Tibial nerve (tissue), 4 donors: ENCODE results near the gene SLC35E1.

Source experiments
- EP300 ChIP-seq, 2 donors: sonication (generic); formaldehyde crosslinking; IDR thresholded peaks; one replicate each; pipeline ENCODE4 v1.6.1; 2017; ENCODE audit warnings: antibody characterized with exemption in 2 of 2, mild to moderate bottlenecking in 1 of 2
- POLR2A ChIP-seq, 2 donors: fragments of 450-650 bp; IDR thresholded peaks; one replicate each; pipeline ENCODE4 v1.6.1; 2017; ENCODE audit warnings: antibody characterized with exemption in 2 of 2, mild to moderate bottlenecking in 2 of 2, moderate library complexity in 2 of 2
- TF ChIP-seq, protein P1 (sequence below), 5 experiments: fragments of 200-600 bp in 3 of 5; fragments of 450-650 bp in 2 of 5; sonication (generic) in 3 of 5; IDR thresholded peaks; one replicate each; pipeline ENCODE4 v1.5.1; 2016 to 2019; ENCODE audit warnings: antibody characterized with exemption in 5 of 5, mild to moderate bottlenecking in 3 of 5, moderate library complexity in 2 of 5

DNA sequence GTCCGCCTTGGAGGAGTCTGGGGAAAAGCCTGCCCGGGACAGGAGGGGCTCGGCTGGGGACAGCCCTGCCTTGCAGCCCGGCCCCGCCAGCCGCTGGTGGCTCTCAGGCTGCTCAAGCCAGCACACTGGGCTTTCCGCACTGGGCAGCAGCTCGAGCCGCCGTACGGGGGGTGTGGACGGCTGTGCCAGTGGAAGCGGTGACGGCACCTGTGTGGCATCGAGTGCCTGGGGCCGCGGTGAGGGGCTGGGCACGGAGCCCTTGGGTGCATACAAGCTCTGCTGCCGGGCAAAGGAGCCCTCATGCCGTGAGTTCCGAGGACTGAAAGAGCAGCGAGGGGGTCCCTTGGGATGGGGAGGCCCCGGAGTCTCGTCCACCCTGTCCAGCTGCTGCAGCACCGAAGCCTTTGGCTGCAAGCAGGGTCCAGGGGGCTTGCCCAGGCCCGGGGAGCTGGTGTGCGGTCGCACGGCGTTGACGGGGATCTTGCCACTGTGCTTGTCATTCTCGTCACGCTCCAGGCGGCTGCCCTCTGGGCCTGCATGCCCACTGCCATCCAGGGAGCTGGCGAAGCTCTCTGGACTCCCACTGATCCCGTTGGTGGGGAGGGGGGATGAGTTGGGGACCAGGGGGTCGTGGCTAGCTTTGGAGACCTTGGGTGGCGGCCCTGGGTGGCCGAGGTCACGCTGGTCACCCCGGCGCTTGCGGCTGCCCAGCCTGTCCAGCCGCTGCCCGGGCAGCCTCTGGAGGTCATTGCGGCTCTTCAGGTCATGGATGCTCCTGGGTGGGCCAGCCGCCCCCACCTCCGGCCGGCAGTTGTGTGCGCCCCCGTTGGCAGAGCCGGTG lies 4.7 kb upstream of the SLC35E1 start:
- TF ChIP-seq, protein P1, sequence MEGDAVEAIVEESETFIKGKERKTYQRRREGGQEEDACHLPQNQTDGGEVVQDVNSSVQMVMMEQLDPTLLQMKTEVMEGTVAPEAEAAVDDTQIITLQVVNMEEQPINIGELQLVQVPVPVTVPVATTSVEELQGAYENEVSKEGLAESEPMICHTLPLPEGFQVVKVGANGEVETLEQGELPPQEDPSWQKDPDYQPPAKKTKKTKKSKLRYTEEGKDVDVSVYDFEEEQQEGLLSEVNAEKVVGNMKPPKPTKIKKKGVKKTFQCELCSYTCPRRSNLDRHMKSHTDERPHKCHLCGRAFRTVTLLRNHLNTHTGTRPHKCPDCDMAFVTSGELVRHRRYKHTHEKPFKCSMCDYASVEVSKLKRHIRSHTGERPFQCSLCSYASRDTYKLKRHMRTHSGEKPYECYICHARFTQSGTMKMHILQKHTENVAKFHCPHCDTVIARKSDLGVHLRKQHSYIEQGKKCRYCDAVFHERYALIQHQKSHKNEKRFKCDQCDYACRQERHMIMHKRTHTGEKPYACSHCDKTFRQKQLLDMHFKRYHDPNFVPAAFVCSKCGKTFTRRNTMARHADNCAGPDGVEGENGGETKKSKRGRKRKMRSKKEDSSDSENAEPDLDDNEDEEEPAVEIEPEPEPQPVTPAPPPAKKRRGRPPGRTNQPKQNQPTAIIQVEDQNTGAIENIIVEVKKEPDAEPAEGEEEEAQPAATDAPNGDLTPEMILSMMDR (IDR thresholded peaks at IDR 0.05), result no peak
- TF ChIP-seq EP300 (IDR thresholded peaks at IDR 0.05) (no peak), POLR2A (IDR thresholded peaks at IDR 0.05) (no peak)
